Breast epithelium (tissue), 4 donors: ENCODE measurements around the gene VEPH1. TPM values are rescaled to one million over a fixed set of nuclear protein-coding genes. Genes with fewer than 3 reads are reported as not detected.

ENCODE experiments used
- DNase-seq, 2 donors: peaks; one replicate each; pipeline ENCODE4 v3.0.0-alpha.2; 2019; ENCODE audit warnings: low spot score in 2 of 2
- H3K27ac ChIP-seq, 2 donors: fragments of 200-600 bp; sonication (generic) in 1 of 2; one replicate each; pipeline ENCODE4 v1.5.1; 2016 to 2019; ENCODE audit warnings: mild to moderate bottlenecking in 1 of 2
- H3K27me3 ChIP-seq, 2 donors: fragments of 200-600 bp; sonication (generic) in 1 of 2; one replicate each; pipeline versions ENCODE4 v1.5.1 to v1.6.0; 2017 to 2019; ENCODE audit warnings: control low read depth in 1 of 2, mild to moderate bottlenecking in 1 of 2
- H3K36me3 ChIP-seq: fragments of 200-600 bp; one replicate; pipeline ENCODE4 v1.5.1; 2019
- H3K4me1 ChIP-seq, 2 donors: fragments of 200-600 bp; sonication (generic); one replicate each; pipeline ENCODE4 v1.5.1; 2016 to 2019; ENCODE audit warnings: control low read depth in 1 of 2
- H3K4me3 ChIP-seq, 3 donors: fragments of 200-600 bp; sonication (generic); 1 replicate in 2 of 3; 2 replicates in 1 of 3; pipeline ENCODE4 v1.5.1; 2016 to 2019; ENCODE audit warnings: mild to moderate bottlenecking in 3 of 3, moderate library complexity in 2 of 3
- H3K9me3 ChIP-seq, 2 donors: fragments of 200-600 bp; sonication (generic) in 1 of 2; one replicate each; pipeline ENCODE4 v1.5.1; 2016 to 2019; ENCODE audit warnings: control low read depth in 1 of 2
- CTCF ChIP-seq, 3 donors: fragments of 450-650 bp; IDR thresholded peaks; one replicate each; pipeline ENCODE4 v1.5.1; 2016 to 2017; ENCODE audit warnings: antibody characterized with exemption in 3 of 3, mild to moderate bottlenecking in 3 of 3, moderate library complexity in 3 of 3
- POLR2A ChIP-seq: fragments of 450-650 bp; IDR thresholded peaks from one replicate; pipeline ENCODE4 v1.6.1; 2016; ENCODE audit warnings: antibody characterized with exemption, mild to moderate bottlenecking, moderate library complexity
- POLR2AphosphoS5 ChIP-seq, 3 donors: sonication (generic); formaldehyde crosslinking; IDR thresholded peaks; one replicate each; pipeline ENCODE4 v1.6.1; 2017; ENCODE audit warnings: antibody characterized with exemption in 3 of 3
- intact Hi-C: fragments of 100-400 bp; cut with DNase I; formaldehyde crosslinking; loops from one replicate; pipeline ENCODE4 v1.15.1; 2023; ENCODE audit warnings: low total_unique reads
- total RNA-seq, 3 donors: library from RNA; depleted of rRNA; stranded (reverse); fragments of >200 nt; gene quantifications; one replicate each; pipeline ENCODE4 v1.1.0, GENCODE V29; 2016

The VEPH1 gene
- total RNA-seq, 3 donors from 2014 or later: under 0.01 to 20.9 (median 8.8) TPM

- intact Hi-C loops: no loop called here
- Histone ChIP-seq H3K4me1 (no peaks in the 10 kb centered on the region), H3K4me3 (no peak overlapping the region), H3K36me3 (no peaks in the 10 kb centered on the region), H3K9me3 (no peaks in the 10 kb centered on the region), H3K27ac (no peak overlapping the region), H3K27me3 (no peaks in the 10 kb centered on the region)
- no peak for DNase-seq
- TF ChIP-seq POLR2AphosphoS5 (IDR thresholded peaks at IDR 0.05): no peak
- no peak for TF ChIP-seq CTCF (IDR thresholded peaks at IDR 0.05)
- no peak for TF ChIP-seq POLR2A
Measured at GRCh38 chr3:157319672-157320071, 183.5 kb downstream of the VEPH1 start.

GRCh38 chr3:157318639-157319288 lies 184.5 kb downstream of the VEPH1 start:
- H3K27ac ChIP-seq: no peak overlapping the region
- TF ChIP-seq POLR2A (no peak), POLR2AphosphoS5 (IDR thresholded peaks at IDR 0.05) (no peak), CTCF (IDR thresholded peaks at IDR 0.05) (no peak)
- DNase-seq: no peak
- no peaks in the 10 kb centered on the region for H3K36me3 ChIP-seq
- H3K4me1 ChIP-seq: no peaks in the 10 kb centered on the region
- H3K4me3 ChIP-seq: no peak overlapping the region
- intact Hi-C loops: no loop called here
- H3K27me3 ChIP-seq: no peaks in the 10 kb centered on the region
- H3K9me3 ChIP-seq: no peaks in the 10 kb centered on the region

GRCh38 chr3:157317895-157318294 lies 185.3 kb downstream of the VEPH1 start:
- intact Hi-C loops: no loop called here
- H3K9me3 ChIP-seq: no peaks in the 10 kb centered on the region
- no peaks in the 10 kb centered on the region for H3K36me3 ChIP-seq
- no peak for DNase-seq
- H3K27me3 ChIP-seq: no peaks in the 10 kb centered on the region
- no peak overlapping the region for H3K4me3 ChIP-seq
- H3K27ac ChIP-seq: no peak overlapping the region
- H3K4me1 ChIP-seq: no peaks in the 10 kb centered on the region
- TF ChIP-seq POLR2AphosphoS5 (IDR thresholded peaks at IDR 0.05) (no peak), CTCF (IDR thresholded peaks at IDR 0.05) (no peak), POLR2A (no peak)

GRCh38 chr3:157313186-157313585 lies 190.0 kb downstream of the VEPH1 start:
- TF ChIP-seq POLR2AphosphoS5 (IDR thresholded peaks at IDR 0.05): no peak
- no peak for TF ChIP-seq CTCF (IDR thresholded peaks at IDR 0.05)
- no peak for TF ChIP-seq POLR2A
- no peak for DNase-seq
- H3K4me1 ChIP-seq: no peaks in the 10 kb centered on the region

GRCh38 chr3:157312376-157312745 lies 190.9 kb downstream of the VEPH1 start:
- H3K9me3 ChIP-seq: no peaks in the 10 kb centered on the region
- H3K27me3 ChIP-seq: no peaks in the 10 kb centered on the region
- no peaks in the 10 kb centered on the region for H3K4me1 ChIP-seq
- H3K36me3 ChIP-seq: no peaks in the 10 kb centered on the region
- H3K4me3 ChIP-seq: no peak overlapping the region
- no peak for DNase-seq
- intact Hi-C loops: no loop called here
- no peak for TF ChIP-seq POLR2AphosphoS5 (IDR thresholded peaks at IDR 0.05)
- TF ChIP-seq POLR2A: no peak
- no peak for TF ChIP-seq CTCF (IDR thresholded peaks at IDR 0.05)
- peak overlapping the region; percentile 4 to 41 for H3K27ac ChIP-seq

More at GRCh38 chr3:157313186-157313585, 190.0 kb downstream of the VEPH1 start:
- Histone ChIP-seq H3K27me3 (no peaks in the 10 kb centered on the region), H3K4me3 (no peak overlapping the region), H3K9me3 (no peaks in the 10 kb centered on the region), H3K27ac (no peak overlapping the region), H3K36me3 (no peaks in the 10 kb centered on the region)
- intact Hi-C loops: no loop called here
